ENCODE measurements around the gene GMFB.

DNA sequence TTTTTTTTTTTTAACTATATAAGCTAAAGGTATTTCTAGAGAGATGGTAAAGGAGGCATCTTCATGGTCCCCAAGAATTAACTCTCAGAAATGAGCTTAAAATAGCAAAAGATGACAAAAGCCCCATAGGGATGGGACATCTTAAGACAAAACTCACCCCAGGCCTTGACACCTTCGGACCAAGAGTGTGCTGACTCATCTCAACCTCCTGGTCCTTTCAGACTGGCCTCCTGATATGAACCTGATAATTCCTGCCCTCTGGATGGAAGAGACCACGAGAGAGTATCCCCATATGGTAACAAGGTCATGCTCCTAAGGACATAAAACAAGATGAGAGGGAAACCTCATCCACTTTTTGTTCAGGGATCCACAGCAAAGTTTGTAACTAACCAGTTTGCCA lies 8.4 kb upstream of the GMFB start:
- no peak for TF ChIP-seq POLR2A (IDR thresholded peaks at IDR 0.05)
- no peak for TF ChIP-seq CTCF (IDR thresholded peaks at IDR 0.05)

All from right lobe of liver (tissue), 4 donors.